Common myeloid progenitor, CD34-positive (primary cell): ENCODE results near the gene HMGB3.

Source experiments
- CTCF ChIA-PET: fragments of 350-600 bp; sonication (Branson Sonifier 250); formaldehyde crosslinking; loops from one replicate; lab custom pipeline; 2021; ENCODE audit warnings: antibody characterized with exemption; lab: Charles Lee
- POLR2A ChIA-PET: fragments of 350-600 bp; sonication (Branson Sonifier 250); formaldehyde crosslinking; loops from one replicate; lab custom pipeline; 2021; ENCODE audit warnings: antibody characterized with exemption; lab: Charles Lee
- DNase-seq, 3 donors: peaks; one replicate each; pipeline versions ENCODE4 v3.0.0 to v3.0.0-alpha.2; 2013
- H3K27ac ChIP-seq, 2 experiments: 1 replicate in 1 of 2; 2 replicates in 1 of 2; pipeline ENCODE4 v1.7.0; 2013; ENCODE audit warnings: inconsistent platforms in 2 of 2, low read length in 2 of 2, mild to moderate bottlenecking in 2 of 2, low read depth in 1 of 2, moderate library complexity in 1 of 2; ENCODE audit not compliant: severe bottlenecking in 2 of 2, insufficient read depth in 1 of 2, poor library complexity in 1 of 2
- H3K27me3 ChIP-seq, 5 experiments: replicated peaks in 2 of 5; 1 replicate in 3 of 5; 2 replicates in 2 of 5; pipeline versions ENCODE4 v1.6.1 to v1.7.0; 2013; ENCODE audit warnings: low read length in 4 of 5, mild to moderate bottlenecking in 2 of 5, moderate library complexity in 2 of 5, inconsistent platforms in 1 of 5; ENCODE audit not compliant: insufficient read depth in 5 of 5, control insufficient read depth in 4 of 5
- H3K36me3 ChIP-seq, 4 experiments: 1 replicate in 2 of 4; 2 replicates in 2 of 4; pipeline versions ENCODE4 v1.6.1 to v1.7.0; 2013; ENCODE audit warnings: low read length in 3 of 4, control low read depth in 1 of 4, mild to moderate bottlenecking in 1 of 4; ENCODE audit not compliant: control insufficient read depth in 4 of 4, insufficient read depth in 4 of 4
- H3K4me1 ChIP-seq, 4 experiments: 1 replicate in 3 of 4; 2 replicates in 1 of 4; pipeline versions ENCODE4 v1.6.1 to v1.7.1; 2013; ENCODE audit warnings: low read length in 3 of 4, mild to moderate bottlenecking in 3 of 4, control low read depth in 1 of 4, inconsistent platforms in 1 of 4, moderate library complexity in 1 of 4; ENCODE audit not compliant: control insufficient read depth in 4 of 4, insufficient read depth in 4 of 4; ENCODE audit errors: control extremely low read depth in 1 of 4
- H3K4me3 ChIP-seq, 7 experiments: 1 replicate in 4 of 7; 2 replicates in 3 of 7; pipeline versions ENCODE4 v1.5.1 to v1.7.0; 2013; ENCODE audit warnings: mild to moderate bottlenecking in 7 of 7, low read length in 6 of 7, moderate library complexity in 6 of 7, inconsistent platforms in 2 of 7, low read depth in 2 of 7, control low read depth in 1 of 7; ENCODE audit not compliant: insufficient read depth in 4 of 7, control insufficient read depth in 1 of 7; ENCODE audit errors: extremely low read depth in 1 of 7
- H3K9me3 ChIP-seq, 5 experiments: 1 replicate in 4 of 5; 2 replicates in 1 of 5; pipeline versions ENCODE4 v1.6.1 to v1.7.1; 2013; ENCODE audit warnings: low read length in 4 of 5, mild to moderate bottlenecking in 2 of 5, inconsistent platforms in 1 of 5, low read depth in 1 of 5, moderate library complexity in 1 of 5; ENCODE audit not compliant: control insufficient read depth in 4 of 5, insufficient read depth in 2 of 5; ENCODE audit errors: control extremely low read depth in 1 of 5
- WGBS: methylation state at CpG from one replicate; pipeline ENCODE4 v1.1.5; 2013; ENCODE audit not compliant: insufficient coverage; 5-methylcytosine and 5-hydroxymethylcytosine counted together

HMGB3 gene

GRCh38 chrX:151013164-151013743, 30.1 kb downstream of the HMGB3 start:
- CTCF ChIA-PET = no interaction called here
- WGBS = 99% methylated on average over 5 of the region's 5 CpGs
- POLR2A ChIA-PET = no interaction called here

GRCh38 chrX:151015684-151016083, 32.5 kb downstream of the HMGB3 start:
- DNase-seq = no peak
- no peak overlapping the region for H3K4me3 ChIP-seq
- H3K27ac ChIP-seq = no peak overlapping the region
- peaks cover 0 to 10% (median 0%) of the 10 kb centered on the region in 5 experiments for H3K9me3 ChIP-seq
- H3K27me3 ChIP-seq = no peaks in the 10 kb centered on the region
- CTCF ChIA-PET = no interaction called here
- WGBS = 57% methylated on average over 1 of the region's 4 CpGs
- no peaks in the 10 kb centered on the region for H3K4me1 ChIP-seq
- H3K36me3 ChIP-seq = no peaks in the 10 kb centered on the region
- POLR2A ChIA-PET = no interaction called here

More at GRCh38 chrX:151013164-151013743, 30.1 kb downstream of the HMGB3 start:
- no peak for DNase-seq
- Histone ChIP-seq H3K36me3 (no peaks in the 10 kb centered on the region), H3K4me1 (no peaks in the 10 kb centered on the region), H3K27me3 (peaks cover 0 to 2% (median 0%) of the 10 kb centered on the region in 5 experiments), H3K4me3 (no peak overlapping the region), H3K27ac (no peak overlapping the region), H3K9me3 (peaks cover 0 to 10% (median 0%) of the 10 kb centered on the region in 5 experiments)

- Histone ChIP-seq H3K36me3 (no peaks in the 10 kb centered on the region), H3K27me3 (no peaks in the 10 kb centered on the region), H3K27ac (no peak overlapping the region), H3K4me3 (no peak overlapping the region), H3K4me1 (no peaks in the 10 kb centered on the region), H3K9me3 (peaks cover 0 to 4% (median 0%) of the 10 kb centered on the region in 5 experiments)
- ChIA-PET CTCF (no interaction called here), POLR2A (no interaction called here)
- WGBS = 95% methylated on average over 2 of the region's 2 CpGs
- DNase-seq = no peak
These were observed 36.7 kb downstream of the HMGB3 start for GRCh38 chrX:151019856-151020255.

DNA sequence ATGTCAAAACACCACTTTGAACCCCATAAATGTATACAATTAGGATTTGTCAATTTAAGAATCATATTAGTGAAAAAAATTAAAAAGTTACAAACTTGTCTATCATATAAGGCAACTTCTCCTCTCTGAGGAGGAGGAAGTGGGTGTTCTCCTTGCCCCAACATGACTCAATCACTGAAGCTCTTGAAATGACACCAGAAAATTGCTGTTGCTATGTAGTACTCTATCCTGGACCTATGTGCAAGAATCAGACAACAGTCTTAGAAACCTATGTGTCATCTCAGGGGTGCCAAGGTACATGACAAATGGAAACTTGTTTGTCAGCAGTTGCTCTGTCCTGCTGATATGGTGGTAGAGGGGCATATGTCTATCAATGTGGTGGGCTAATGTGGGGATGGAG, 47.7 kb downstream of the HMGB3 start:
- Histone ChIP-seq H3K4me1 (no peaks in the 10 kb centered on the region), H3K4me3 (no peak overlapping the region), H3K9me3 (no peaks in the 10 kb centered on the region), H3K27ac (no peak overlapping the region), H3K36me3 (no peaks in the 10 kb centered on the region), H3K27me3 (no peaks in the 10 kb centered on the region)
- ChIA-PET CTCF (no interaction called here), POLR2A (no interaction called here)
- DNase-seq = peak in 1 of 3 donors; percentile 11

DNA sequence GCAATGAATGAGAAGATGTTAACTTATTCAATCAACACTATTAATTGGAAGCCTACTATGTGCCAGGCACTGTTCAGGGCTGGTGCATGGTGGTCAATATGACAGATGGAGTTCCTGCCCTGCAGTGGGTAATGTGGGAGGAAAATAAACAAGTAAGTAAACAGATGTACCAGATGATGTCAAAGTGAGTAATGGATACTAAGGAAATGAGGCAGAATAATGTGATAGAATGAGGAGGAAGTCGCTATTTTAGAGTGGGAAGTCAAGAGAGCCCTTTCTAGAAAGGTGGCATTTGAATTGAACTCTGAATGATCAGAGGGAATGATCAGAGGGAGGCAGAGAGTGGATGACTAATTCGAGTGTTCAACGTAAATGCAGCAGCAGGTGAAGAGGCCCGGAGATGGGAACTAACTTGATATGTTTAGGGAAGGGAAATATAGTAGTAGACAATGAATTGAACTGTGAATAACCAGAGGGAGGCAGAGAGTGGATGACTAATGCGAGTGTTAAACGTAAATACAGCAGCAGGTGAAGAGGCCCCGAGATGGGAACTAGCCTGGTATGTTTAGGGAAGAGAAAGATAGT, 48.3 kb downstream of the HMGB3 start:
- DNase-seq = no peak
- Histone ChIP-seq H3K27ac (no peak overlapping the region), H3K27me3 (no peaks in the 10 kb centered on the region), H3K36me3 (no peaks in the 10 kb centered on the region), H3K4me3 (no peak overlapping the region), H3K4me1 (no peaks in the 10 kb centered on the region), H3K9me3 (no peaks in the 10 kb centered on the region)
- ChIA-PET CTCF (no interaction called here), POLR2A (no interaction called here)
- WGBS = 64% methylated on average over 7 of the region's 7 CpGs

DNA sequence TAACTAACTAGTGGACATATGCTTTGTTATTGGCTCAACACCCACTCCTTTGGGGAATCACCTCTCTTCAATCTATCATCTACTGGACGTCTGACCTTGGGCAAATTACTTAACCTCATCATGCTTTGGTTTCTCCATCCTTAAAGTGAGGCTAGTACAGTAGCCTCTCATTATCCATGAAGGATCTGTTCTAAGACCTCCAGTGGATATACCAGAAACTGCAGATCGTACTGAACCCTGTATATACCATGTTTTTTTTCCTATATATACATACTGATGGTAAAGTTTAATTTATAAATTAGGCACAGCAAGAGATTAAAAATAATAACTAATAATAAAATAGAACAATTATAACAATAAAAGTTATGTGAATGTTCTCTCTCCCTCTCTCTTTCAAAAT, 56.2 kb downstream of the HMGB3 start:
- no peaks in the 10 kb centered on the region for H3K36me3 ChIP-seq

More for the DNA sequence above, 56.2 kb downstream of the HMGB3 start:
- Histone ChIP-seq H3K4me1 (no peaks in the 10 kb centered on the region), H3K27me3 (no peaks in the 10 kb centered on the region), H3K4me3 (no peak overlapping the region), H3K9me3 (no peaks in the 10 kb centered on the region), H3K27ac (no peak overlapping the region)
- ChIA-PET POLR2A (no interaction called here), CTCF (no interaction called here)
- 25% methylated on average over 1 of the region's 2 CpGs for WGBS
- DNase-seq = no peak
